HL-60 (cell line): ENCODE measurements around the gene YPEL5.

Experiments used
- DNase-seq, 2 experiments: peaks; one replicate each; pipeline ENCODE4 v3.0.0-alpha.2; 2010 to 2020; ENCODE audit warnings: low read depth in 1 of 2, low spot score in 1 of 2
- H3K27ac ChIP-seq: fragments of 250-450 bp; sonication (Bioruptor Pico); replicated peaks from 2 replicates; pipeline ENCODE4 v1.5.1; 2020; ENCODE audit warnings: mild to moderate bottlenecking, moderate library complexity
- H3K27me3 ChIP-seq: fragments of 250-450 bp; sonication (Bioruptor Pico); 2 replicates; pipeline ENCODE4 v1.5.1; 2021; ENCODE audit warnings: mild to moderate bottlenecking, moderate library complexity; ENCODE audit not compliant: insufficient read depth, poor library complexity, severe bottlenecking
- H3K4me3 ChIP-seq: replicated peaks from 2 replicates; pipeline ENCODE4 v1.5.1; 2011; ENCODE audit warnings: mild to moderate bottlenecking, control low read depth, low read length; ENCODE audit not compliant: insufficient read depth
- GABPA ChIP-seq: IDR thresholded peaks from 2 replicates; pipeline ENCODE4 v1.6.1; 2012; ENCODE audit warnings: low read depth
- POLR2AphosphoS5 ChIP-seq: IDR thresholded peaks from 2 replicates; pipeline ENCODE4 v1.6.1; 2012; ENCODE audit warnings: low read depth
- SPI1 ChIP-seq: IDR thresholded peaks from 2 replicates; pipeline ENCODE4 v1.6.1; 2012; ENCODE audit warnings: low read depth, mild to moderate bottlenecking, borderline replicate concordance
- TF ChIP-seq, protein P1 (sequence below): IDR thresholded peaks from 2 replicates; pipeline ENCODE4 v1.6.1; 2012; ENCODE audit warnings: low read depth; ENCODE audit not compliant: insufficient replicate concordance
- TF ChIP-seq, protein P2 (sequence below): IDR thresholded peaks from one replicate; pipeline ENCODE4 v1.5.1; 2011; ENCODE audit warnings: low read length, control low read depth, inconsistent platforms; ENCODE audit not compliant: insufficient read depth

The YPEL5 gene

DNA sequence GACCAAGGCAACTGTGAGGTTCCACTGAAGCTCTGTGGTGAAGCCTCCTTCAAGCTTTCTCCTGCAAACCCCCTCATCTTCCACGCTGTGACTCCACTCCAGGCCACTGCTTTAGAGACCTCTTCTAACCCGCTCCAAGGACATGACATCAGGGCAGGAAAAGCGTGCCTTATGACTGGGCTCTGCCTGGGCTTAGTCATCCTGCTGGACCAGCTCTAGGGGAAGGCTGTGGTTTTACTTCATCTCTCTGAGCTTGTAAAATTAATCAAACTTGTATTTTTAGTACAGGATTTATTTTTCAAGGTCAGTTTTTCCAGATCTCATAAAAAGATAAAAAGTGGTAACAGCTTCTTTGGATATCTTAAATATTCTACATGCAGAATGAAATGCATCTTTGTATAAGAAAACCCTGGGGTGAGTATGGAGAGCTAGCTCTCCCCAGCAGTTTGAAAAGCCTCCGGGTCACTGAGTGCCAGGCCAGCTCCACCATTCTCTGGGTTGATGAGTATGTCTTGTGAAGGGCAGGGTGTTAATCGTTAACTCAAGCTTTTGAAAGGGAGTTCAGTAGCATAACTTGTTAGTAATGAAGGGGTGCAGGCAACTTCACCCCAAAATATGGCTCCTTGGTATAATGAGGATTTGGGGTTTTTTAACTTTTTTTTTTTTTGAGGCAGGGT lies 33.1 kb upstream of the YPEL5 start:
- Histone ChIP-seq H3K4me3 (no peak overlapping the region), H3K27ac (no peak overlapping the region), H3K27me3 (no peaks in the 10 kb centered on the region)
- no peak for DNase-seq
- TF ChIP-seq POLR2AphosphoS5 (no peak), SPI1 (no peak), GABPA (no peak)
- TF ChIP-seq, protein P1, sequence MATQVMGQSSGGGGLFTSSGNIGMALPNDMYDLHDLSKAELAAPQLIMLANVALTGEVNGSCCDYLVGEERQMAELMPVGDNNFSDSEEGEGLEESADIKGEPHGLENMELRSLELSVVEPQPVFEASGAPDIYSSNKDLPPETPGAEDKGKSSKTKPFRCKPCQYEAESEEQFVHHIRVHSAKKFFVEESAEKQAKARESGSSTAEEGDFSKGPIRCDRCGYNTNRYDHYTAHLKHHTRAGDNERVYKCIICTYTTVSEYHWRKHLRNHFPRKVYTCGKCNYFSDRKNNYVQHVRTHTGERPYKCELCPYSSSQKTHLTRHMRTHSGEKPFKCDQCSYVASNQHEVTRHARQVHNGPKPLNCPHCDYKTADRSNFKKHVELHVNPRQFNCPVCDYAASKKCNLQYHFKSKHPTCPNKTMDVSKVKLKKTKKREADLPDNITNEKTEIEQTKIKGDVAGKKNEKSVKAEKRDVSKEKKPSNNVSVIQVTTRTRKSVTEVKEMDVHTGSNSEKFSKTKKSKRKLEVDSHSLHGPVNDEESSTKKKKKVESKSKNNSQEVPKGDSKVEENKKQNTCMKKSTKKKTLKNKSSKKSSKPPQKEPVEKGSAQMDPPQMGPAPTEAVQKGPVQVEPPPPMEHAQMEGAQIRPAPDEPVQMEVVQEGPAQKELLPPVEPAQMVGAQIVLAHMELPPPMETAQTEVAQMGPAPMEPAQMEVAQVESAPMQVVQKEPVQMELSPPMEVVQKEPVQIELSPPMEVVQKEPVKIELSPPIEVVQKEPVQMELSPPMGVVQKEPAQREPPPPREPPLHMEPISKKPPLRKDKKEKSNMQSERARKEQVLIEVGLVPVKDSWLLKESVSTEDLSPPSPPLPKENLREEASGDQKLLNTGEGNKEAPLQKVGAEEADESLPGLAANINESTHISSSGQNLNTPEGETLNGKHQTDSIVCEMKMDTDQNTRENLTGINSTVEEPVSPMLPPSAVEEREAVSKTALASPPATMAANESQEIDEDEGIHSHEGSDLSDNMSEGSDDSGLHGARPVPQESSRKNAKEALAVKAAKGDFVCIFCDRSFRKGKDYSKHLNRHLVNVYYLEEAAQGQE: no peak
- TF ChIP-seq, protein P2, sequence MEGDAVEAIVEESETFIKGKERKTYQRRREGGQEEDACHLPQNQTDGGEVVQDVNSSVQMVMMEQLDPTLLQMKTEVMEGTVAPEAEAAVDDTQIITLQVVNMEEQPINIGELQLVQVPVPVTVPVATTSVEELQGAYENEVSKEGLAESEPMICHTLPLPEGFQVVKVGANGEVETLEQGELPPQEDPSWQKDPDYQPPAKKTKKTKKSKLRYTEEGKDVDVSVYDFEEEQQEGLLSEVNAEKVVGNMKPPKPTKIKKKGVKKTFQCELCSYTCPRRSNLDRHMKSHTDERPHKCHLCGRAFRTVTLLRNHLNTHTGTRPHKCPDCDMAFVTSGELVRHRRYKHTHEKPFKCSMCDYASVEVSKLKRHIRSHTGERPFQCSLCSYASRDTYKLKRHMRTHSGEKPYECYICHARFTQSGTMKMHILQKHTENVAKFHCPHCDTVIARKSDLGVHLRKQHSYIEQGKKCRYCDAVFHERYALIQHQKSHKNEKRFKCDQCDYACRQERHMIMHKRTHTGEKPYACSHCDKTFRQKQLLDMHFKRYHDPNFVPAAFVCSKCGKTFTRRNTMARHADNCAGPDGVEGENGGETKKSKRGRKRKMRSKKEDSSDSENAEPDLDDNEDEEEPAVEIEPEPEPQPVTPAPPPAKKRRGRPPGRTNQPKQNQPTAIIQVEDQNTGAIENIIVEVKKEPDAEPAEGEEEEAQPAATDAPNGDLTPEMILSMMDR: no peak

DNA sequence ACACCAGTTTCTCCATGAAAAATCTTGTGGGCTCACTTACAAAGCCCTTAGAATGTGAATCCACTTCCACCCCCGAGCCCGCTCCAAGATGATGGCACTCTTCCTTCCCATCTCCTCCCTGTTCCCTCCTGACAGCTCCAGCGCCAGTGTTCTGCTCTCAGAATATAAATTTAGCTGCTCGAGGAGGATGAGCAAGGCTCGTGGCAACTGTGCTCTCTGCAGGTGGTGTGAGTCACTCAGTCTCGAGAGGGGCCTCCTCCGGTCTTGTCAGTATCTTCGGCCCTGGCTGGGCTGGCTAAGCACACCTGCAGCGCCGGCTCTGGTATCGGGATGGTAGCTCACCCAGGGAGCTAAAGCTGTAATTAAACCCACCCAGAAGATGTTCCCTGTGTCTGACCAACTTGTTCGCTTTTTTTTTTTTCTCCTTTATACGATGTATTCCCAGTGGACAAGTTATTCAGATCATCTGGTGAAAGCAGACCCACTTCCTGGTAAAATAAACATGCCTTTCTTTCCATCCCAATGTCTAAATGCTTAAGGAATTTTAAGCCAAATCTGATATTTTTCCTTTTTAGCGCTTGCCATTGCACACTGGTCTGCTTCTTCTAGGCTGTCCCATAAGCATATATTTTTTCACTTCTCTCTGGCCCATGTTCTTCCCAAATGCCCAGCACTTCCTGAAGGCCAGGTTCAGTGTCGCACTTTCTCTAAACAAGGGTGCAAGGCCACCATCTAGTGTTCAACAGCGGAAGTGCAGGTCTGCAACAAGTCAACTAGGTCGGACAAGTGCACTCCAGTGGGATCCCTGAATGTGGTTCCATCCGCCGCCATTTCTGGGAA lies 31.4 kb upstream of the YPEL5 start:
- H3K27ac ChIP-seq: no peak overlapping the region
- H3K27me3 ChIP-seq: no peaks in the 10 kb centered on the region
- TF ChIP-seq SPI1 (peak; percentile 49; the same call in 1 of the 2 replicates), POLR2AphosphoS5 (no peak)
- TF ChIP-seq, protein P2: peak; percentile 87
- H3K4me3 ChIP-seq: no peak overlapping the region
- peak; percentile 39 to 76 for DNase-seq

DNA sequence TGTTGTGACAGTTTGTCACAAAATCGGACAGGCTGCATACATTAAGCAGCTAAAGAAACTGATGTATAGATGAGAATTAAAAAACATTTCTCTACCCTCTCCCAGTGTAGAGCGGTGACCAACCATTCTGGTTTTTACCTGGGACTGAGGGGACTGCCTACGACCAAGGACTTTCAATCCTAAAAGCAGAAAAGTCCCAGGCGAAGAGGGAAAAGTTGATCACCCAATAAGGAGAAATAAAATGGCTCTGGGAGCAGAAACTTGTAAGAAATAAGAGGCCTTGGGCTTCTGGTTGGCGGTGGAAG lies 30.9 kb upstream of the YPEL5 start:
- Histone ChIP-seq H3K27ac (no peak overlapping the region), H3K4me3 (no peak overlapping the region), H3K27me3 (no peaks in the 10 kb centered on the region)
- no peak for TF ChIP-seq GABPA
- TF ChIP-seq, protein P2: no peak
- TF ChIP-seq SPI1: no peak
- TF ChIP-seq POLR2AphosphoS5: no peak
- TF ChIP-seq, protein P1: no peak
- DNase-seq: no peak
